Measurements from ENCODE around the gene KCNMB1.
"Not testable (repeated sequence)": the region's sequence is repeated elsewhere in the genome, so short reads cannot be mapped to it uniquely, and the experiment has no call there.

KCNMB1 gene

DNA sequence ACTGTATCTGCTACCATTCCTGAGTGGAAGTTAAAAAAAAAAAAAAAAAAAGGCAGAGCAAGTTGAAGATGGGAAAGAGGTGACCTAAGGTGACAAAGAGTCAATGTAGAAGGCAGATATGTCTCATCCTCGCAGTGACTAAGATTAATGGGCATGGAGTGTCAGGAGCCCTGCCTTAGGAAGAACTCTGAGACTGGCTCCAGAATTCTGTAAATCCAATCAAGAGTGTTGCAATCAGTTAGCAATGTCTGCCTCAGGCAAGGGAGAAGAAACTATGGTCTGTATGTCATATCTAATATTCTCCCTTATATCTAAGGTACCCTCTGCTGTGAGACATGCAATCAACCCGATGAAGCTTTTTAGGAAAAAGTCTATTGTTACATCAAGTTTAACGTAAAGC, 24.7 kb upstream of the KCNMB1 start:
- DNase-seq (ENCODE audit: low read depth) = no peak

DNA sequence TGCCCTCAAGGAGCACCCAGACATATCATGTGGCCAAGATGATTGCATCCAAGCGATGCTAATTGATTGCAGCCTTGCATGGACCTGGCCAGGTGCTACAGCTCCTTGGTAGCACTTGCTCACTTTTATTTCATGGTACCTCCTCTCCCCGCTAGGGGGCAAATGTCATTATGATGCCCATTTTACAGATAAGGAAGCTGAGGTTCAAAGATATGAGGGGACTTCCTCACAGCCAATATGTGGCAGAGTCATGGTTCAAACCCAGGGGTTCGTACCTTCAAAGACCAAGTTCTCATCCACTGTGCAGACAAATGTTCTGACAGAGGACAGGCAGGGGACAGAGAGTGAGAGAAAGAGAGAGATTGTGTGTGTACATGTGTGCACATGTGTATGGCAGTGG, 21.9 kb upstream of the KCNMB1 start:
- DNase-seq (ENCODE audit: low read depth) = no peak

DNA sequence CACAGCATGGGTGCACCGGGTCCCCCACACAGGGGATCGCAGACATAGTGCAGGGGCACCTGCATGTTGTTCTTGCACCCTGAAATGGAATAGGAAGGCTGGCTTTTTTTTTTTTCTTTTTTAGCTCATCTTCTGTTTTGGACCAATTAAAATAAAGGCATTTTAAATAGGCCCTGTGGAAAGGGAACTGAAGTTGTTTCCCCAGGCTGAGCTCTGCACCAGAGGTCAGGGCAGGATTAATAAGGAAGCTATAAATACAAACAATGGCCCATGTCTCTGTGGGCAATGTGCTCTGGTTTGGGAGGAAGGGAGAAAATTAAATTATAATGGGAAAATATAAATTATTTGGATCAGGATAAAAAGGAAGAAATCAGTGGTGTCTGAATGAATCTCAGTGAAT, 21.2 kb upstream of the KCNMB1 start:
- no peak for DNase-seq (ENCODE audit: low read depth)

DNA sequence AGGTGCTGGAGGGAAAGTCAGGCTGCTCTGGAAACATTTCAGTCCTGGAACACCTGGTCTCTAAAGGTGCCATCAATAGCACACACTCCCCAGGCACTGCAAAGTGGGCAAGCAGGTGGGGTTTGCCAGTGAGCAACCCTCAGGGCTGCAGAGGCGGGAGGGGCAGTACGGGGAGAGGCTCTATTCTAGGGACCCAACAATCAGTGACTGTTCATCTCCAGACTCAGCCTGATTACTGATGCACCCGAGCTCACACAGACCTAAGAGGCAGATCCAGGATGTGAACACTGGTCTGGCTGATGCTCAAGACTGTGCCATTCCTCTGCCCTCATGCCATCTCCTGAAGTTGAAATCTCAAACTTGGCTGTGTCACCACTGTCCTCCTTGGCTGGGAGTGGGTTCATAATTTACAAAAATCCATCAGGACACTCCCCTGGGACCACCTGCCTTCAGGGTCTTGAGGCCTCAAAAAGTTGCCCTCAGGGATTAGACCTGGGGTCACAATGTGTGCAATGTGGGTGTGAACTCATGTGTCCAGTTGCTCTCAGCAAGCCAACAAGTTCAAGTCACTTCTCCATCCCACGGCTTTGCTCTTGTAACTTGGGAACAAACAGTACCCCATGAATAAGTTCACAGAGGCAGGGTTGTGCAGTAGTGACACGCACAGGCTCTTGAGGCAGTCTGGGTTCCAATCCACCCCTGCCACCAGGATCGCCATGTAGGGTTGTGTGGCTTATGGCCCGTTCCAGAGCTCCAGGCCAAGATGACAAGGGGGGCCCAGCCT, 19.9 kb upstream of the KCNMB1 start:
- no peak for DNase-seq (ENCODE audit: low read depth)

DNA sequence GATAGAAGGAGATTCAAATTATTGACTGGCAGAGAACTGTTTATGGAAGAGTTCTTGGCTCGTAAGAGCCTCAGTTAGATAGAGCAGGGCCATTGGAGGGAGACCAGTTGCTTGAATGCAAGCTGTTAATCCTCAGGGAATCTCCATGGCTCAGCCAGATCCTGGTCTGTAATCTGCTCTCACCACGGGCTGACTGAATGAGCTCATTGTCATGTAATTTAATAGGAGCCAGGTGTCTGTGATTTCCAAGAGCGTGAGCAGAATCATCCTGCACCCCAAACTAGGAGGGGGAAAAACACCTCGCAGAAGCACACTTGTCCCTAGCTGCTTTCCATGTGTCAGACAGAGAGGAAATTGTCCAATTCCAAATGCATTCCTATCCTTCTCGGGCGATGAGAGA, 19.1 kb upstream of the KCNMB1 start:
- DNase-seq (ENCODE audit: low read depth) = no peak

DNA sequence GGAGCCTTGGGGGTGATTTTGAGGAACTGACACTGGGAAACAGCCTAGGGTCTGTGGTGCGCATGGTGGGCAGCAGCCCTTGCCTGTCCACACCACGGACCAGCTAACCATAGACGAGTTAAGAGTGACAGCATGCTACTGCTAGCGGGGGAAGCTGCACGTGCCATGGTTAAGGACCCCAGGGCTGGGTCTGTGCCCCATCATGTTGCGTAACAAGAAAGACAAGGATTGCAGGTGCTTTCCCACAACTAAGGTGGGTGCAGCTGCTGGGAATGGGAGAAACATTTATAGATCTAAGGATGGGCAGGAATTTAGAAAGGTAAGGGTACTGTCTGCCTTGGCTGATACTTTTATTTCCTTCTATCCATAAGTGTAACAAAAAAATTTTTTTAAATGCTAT, 17.9 kb upstream of the KCNMB1 start:
- no peak for DNase-seq (ENCODE audit: low read depth)

DNA sequence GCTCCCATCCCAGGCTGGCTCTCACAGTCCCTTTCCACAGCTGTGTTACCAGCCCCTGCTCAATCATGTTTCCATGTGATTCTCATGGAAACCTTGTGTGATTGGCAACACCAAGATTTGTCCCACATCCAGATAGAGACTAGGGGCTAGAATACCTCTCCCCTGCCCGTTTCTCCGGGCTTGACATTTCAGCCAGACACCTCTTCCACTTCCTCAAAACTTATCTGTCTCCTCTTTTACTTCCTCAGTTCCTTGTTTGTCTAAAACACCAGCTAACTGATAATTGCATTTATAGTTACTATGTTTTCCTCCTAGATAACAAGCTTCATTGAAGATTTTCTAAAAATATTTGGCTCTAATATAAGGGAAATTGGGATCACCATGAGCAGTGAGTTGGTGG, 16.6 kb upstream of the KCNMB1 start:
- no peak for DNase-seq (ENCODE audit: low read depth)

DNA sequence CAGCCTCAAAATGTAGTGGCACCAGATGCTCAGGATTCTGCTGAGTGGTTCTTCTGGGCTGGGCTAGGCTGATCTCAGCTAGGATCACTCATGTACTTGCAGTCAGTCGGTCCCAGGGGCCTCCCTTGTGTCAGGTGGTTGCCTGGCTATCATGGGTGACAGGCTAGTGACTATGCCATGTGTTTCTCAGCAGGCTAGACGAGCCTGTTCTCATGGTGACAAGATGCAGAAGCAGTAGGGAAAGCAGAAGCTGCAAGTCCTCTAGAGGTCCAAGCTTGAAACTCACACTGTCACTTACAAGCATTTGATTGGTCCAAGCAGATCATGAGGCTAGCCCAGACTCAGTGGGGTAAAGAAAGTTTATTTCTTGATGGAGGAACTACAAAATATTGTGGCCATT, 15.2 kb upstream of the KCNMB1 start:
- no peak for DNase-seq (ENCODE audit: low read depth)

DNA sequence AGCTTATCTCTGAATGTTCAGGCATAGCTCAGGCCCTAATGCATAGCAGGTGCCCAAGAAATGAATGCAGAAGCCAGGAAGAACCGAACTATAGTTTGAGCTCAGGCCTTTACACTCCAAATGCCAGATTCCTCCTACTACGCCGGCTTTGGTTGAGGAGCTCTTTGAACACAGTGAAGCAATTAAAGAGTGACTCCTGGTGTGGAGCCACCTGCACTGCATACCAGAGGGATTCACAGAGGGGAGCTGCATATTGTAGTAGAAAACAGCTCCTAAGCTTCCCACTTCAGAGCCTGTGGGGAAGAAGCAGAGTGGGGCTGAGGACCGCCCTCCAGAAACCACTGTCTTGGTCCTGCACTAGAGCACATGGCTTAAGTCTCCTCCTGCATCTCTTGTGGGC, 14.5 kb upstream of the KCNMB1 start:
- DNase-seq (ENCODE audit: low read depth) = no peak

DNA sequence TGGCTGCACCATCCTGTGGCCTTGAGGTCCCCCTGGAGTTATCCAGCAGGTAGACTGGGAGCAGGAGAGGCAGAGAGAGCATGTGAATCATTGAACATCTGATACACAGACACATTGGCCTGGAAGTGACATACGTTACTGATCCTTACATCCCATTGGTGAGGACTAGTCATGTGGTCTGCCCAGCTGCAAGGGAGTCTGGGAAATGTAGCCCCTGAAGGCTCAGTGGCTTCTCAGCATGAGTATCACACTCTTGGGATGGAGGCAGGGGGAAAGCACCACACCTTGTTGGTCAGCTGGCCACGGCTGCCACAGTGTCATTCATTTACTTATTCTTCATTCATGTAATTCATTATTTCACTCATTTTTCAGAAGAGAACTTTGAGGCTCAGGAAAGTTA, 13.3 kb upstream of the KCNMB1 start:
- no peak for DNase-seq (ENCODE audit: low read depth)

DNA sequence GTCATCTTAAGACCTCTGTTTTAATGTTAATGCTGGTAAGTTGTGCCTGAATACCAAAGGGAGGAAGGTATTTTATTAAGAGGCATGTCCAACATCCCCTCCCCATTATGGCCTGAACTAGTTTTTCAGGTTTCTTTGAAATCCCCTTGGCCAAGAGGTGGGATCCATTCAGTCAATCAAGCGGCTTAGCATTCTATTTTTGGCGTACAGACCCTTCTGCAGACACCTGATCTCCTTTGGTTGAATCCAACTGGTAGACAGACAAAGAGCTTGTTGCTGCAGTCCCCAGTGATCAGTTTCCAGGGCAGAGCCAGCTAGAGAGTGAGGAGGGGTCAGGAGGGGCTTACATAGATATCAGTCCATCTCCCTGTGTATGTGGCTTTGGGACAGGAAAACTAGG, 7.9 kb upstream of the KCNMB1 start:
- DNase-seq (ENCODE audit: low read depth) = no peak

DNA sequence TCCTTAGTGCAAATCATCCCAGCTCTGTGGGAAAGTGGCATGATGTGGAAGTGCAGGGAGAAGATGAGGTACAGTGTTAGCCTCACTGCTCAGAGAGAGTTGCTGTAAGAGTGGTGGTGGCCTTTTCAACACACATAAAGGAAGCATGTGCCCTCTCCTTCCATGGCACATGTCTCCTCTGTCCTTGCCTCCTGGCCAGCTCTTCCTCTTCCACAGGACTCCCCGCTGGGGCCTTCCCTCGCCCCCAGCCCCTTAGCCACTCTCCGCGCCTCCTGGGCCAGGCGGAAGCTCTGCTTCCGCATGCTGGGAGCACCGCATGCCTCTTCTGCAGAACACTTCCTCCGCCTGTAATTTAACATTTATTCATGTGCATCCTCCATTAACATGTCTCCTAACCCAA, 4.8 kb upstream of the KCNMB1 start:
- no peak for DNase-seq (ENCODE audit: low read depth)

DNA sequence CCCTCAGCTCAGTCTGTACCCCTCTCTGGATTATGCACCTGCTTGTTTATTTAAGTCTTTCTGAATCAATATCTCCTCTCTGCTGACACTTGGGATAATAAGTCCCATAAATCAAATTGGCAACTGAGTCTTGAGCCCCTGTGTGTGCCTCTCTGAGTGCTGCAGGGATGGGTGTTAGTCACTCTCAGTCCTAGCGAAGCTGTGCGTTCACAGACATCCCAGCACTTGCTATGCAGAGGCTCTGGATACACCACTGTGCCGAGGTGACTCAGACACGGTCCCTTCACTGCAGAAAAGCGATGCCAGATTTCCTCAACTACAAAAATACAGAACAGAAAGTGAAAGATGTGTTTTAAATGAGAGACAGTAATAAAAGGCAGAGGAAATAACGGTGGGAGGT, 4.1 kb upstream of the KCNMB1 start:
- no peak for DNase-seq (ENCODE audit: low read depth)

DNA sequence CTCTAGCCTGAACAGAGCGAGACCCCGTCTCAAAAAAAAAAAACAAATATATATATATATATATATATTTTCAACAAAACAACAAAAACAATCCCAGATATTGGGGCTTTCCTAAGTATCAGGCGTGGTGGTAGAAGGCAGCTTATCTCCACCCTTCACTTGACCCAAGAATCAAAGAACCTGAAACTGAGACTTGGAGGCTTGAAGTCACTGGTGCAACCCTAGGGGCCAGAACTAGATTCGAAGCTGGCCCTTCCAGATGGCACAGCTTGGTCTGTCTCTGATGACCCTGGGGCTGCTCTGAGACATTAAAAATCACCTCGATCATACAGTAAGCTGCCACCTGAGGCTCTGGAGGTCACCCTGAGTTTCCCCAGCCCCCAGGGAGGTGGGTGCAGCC, 1.3 kb upstream of the KCNMB1 start:
- no peak for DNase-seq (ENCODE audit: low read depth)

DNA sequence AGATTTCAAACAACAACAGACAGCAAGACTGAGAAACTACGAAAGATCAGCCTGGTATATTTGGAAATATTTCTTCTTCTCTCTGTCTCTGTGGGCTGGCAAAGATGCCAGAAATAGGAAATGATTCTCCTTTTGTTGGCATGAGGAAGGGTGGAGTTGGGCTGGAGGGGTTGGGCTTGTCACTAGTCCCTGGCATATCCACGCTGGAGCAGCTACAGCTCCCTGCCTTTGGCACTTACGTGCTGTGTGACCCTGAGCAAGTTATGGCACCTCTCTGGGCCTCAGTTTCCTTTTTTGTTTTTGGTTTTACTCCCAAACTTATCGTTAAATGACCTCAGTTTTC, 354 bp upstream of the KCNMB1 start:
- no peak for DNase-seq (ENCODE audit: low read depth)

DNA sequence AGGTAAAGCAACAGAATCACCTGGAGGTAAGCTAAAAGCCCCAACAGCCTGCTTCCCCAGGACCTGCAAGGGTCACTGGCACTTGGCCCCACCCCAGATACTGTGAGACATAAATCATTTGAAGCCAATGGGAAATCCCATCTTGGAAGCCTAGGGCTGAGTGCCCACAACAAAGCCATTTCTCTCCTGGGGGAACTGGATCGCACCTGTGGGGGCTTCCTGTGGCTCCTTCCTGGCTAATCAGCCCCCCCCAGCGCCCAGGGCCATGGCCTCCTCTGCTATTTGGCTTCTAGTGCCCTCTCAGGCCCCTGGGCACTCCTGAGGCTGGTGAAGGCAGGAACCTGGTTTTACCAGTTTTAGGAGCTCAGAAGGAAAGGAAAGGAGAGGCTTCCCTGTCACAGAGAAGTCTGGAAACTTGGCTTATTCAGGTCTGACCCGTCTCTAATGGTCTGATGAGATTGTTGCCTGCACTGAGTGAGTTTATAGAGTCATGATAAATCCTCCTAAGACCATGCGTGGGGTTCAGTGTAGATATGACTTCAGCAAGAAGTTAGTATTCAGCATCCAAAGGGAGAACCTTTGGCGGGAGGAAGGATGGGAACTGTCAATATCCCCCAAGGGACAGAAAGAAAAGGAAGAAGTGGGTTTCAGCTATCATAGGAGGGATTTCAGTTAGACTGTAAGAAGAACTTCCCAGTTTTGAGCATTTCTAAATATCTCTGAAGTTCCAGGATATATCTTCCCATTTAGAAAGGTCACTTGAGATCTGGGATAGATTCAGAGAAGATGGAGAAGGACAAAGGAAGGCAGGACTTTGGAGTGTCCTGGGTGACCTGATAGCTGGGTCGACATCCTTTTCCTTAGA, 1.2 kb downstream of the KCNMB1 start:
- DNase-seq (ENCODE audit: low read depth) = no peak

DNA sequence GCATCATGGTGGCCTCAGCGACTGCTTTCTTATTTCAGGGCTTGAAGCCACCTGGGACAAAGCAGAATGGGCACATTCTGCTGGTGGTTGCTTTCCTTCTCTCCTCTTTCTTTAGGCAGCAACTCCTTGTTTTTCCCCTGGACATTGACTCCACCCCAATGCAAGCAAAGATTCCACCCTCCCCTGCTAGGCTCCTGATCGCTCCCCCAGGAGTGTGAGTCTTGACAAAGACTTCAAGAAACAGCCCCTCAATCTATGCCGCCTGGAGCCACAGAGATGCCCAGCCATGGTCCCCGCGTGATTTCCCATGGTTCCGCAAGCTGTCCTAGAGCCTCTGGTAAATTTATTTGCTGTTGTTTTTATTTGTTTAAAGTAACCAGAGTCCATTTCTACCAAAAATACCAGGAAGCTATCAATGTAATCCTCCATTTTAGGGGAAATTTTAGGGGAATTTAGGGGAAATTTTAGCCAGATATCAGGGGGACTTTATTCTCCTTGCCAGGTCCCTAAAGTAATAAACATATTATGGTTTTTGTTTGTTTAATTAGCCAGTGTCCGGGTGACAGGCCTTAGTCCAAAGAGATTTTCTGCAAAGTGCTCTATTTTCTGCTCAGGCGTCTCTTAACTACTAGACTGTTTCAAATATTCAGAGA, 2.3 kb downstream of the KCNMB1 start:
- no peak for DNase-seq (ENCODE audit: low read depth)

DNA sequence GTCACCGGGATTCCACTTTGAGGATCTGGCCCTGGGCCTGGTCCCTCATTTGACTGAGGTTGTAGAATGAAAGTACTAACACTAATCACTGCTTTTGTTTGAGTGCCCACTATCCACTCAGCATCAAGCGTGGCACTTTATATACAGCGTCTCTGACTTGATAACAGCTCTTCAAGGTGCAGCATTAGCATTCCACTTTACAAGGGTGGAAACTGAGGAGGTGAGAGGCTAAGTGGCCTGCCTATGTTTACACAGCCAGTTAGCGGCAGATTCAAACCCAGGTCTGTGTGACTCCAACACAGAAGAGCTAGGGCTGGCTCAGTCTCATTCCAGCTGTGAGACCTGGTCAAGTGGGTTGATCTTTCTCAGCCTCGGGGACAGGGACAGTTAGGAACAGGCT, 5.9 kb downstream of the KCNMB1 start:
- DNase-seq (ENCODE audit: low read depth) = no peak

DNA sequence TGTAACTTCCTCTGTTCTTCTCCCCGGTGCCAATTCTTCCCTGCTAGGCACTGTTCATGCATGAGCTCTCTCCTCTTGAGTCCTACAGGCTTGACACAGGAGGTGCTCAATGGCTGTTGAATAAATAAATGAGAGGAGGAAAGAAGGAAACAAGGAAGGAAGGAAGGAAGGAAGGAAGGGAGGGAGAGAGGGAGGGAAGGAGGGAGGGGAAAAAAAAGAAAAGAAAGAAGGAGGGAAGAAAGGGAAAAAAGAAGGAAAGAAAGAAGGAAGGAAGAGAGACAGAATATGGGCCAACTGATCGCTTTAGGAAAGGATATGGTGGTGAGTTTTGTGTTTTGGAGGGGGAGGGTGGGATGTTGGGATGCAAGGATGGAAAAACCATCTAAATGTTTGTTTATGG, 6.4 kb downstream of the KCNMB1 start:
- no peak for DNase-seq (ENCODE audit: low read depth)

DNA sequence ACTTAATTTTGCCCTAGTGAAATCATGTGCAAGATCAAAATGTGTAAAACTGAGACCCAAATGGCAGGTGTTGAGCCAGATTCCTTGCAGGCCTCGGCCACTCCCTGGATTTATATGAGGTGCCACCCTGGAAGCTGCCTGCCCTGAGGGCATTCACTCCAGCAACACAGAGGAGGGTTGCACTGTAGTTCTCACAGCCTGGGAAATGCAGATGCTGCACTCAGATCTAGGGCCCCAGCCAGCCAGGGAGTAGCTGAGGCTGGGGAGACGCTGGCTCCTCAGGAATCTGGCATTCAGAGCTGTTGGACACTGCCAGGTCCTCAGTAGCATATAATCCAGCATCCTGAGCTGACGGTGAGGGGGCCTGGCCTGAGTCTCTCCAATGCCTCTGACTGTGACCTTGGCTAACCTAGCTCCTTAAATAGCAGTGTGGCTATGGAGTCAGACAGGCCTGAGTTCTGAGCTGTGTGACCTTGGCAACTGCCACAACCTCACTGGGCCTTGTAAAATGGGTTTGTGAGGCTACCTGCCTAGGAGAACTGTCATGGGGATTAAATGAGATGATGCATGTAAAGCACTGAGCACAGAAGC, 8.7 kb downstream of the KCNMB1 start:
- no peak for DNase-seq (ENCODE audit: low read depth)

DNA sequence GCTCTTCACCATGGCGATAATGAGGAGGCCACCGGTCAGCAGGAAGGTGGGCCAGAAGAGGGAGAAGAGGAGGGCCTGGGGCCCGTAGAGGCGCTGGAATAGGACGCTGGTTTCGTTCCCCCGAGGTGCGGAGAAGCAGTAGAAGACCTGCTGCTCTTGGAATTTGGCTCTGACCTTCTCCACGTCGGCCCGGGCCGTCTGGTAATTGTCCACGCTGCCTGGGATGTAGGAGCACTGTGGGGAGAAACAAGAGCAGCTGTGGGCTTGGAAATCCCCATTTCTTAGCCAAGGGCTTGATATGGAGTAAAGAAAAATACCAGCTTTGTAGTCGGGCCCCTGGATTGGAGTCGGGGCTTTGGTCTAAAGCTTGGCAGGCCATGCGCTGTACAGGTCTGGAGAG, 10.4 kb downstream of the KCNMB1 start:
- no peak for DNase-seq (ENCODE audit: low read depth)

DNA sequence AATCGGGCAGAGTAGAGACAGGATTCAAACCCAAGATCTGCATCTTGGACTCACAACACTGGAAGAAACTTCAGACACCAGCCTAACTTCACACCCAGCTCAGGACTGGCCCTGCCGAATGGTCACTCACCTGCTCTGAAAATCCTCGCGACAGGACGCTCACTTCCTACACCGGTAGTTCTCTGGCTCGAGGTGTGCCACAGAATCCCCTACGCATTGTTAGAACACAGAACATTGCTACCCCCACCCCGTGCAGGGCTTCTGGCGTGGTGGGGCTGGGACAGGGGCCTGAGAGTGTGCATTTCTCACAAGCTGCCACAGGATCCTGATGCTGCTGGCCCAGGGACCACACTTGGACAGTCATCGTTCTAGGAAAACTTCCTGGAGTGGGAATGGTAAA, 12.1 kb downstream of the KCNMB1 start:
- DNase-seq (ENCODE audit: low read depth) = no peak

DNA sequence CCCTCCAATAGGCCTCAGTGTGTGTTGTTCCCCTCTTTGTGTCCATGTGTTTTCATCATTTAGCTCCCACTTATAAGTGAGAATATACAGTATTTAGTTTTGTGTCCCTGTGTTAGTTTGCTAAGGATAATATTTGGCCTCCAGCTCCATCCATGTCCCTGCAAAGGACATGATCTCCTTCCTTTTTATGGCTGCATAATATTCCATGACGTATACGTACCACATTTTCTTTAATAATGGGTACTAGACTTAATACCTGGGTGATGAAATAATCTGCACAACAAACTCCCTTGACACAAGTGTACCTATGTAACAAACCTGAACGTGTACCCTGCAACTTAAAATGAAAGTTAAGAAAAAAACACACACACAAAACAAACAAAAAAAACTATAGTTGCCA, 12.6 kb downstream of the KCNMB1 start:
- not testable (repeated sequence) for DNase-seq (ENCODE audit: low read depth)
